Adrenal gland (tissue), 5 donors: Measurements from ENCODE around the gene SREK1.

ENCODE experiments used
- CTCF ChIP-seq, 6 experiments: fragments of 450-650 bp in 4 of 6; fragments of 200-600 bp in 2 of 6; sonication (generic) in 1 of 6; IDR thresholded peaks; 1 replicate in 5 of 6; 2 replicates in 1 of 6; pipeline versions ENCODE4 v1.5.1 to v1.8.0; 2016 to 2021; ENCODE audit warnings: antibody characterized with exemption in 6 of 6, mild to moderate bottlenecking in 2 of 6, moderate library complexity in 1 of 6
- POLR2A ChIP-seq, 2 donors: fragments of 450-650 bp; IDR thresholded peaks; one replicate each; pipeline ENCODE4 v1.6.1; 2017; ENCODE audit warnings: antibody characterized with exemption in 2 of 2, mild to moderate bottlenecking in 2 of 2, moderate library complexity in 1 of 2
- donor health status: DM: no; HTN: no; CAD: no.

- TF ChIP-seq POLR2A (IDR thresholded peaks at IDR 0.05) (no peak), CTCF (IDR thresholded peaks at IDR 0.05) (no peak)
Observed at GRCh38 chr5:66180282-66181155, 36.4 kb downstream of the SREK1 start.
